Ecto neural progenitor cell (in vitro differentiated cells): ENCODE data around the gene FBLN7.

Experiments used
- DNase-seq: peaks from one replicate; pipeline ENCODE4 v3.0.0-alpha.2; 2018; ENCODE audit warnings: low spot score

The FBLN7 gene

GRCh38 chr2:112157472-112157871 lies 19.3 kb downstream of the FBLN7 start:
- no peak for DNase-seq

GRCh38 chr2:112159454-112159921 lies 21.3 kb downstream of the FBLN7 start:
- DNase-seq, result no peak

GRCh38 chr2:112160283-112161250 lies 22.4 kb downstream of the FBLN7 start:
- peak; percentile 30 for DNase-seq

- DNase-seq, result no peak
Measured at GRCh38 chr2:112161431-112162145, 23.4 kb downstream of the FBLN7 start.

GRCh38 chr2:112162341-112162740 lies 24.2 kb downstream of the FBLN7 start:
- DNase-seq, result peak; percentile 23

GRCh38 chr2:112162956-112163355 lies 24.8 kb downstream of the FBLN7 start:
- peak; percentile 29 for DNase-seq

GRCh38 chr2:112163541-112163981 lies 25.4 kb downstream of the FBLN7 start:
- DNase-seq, result peak; percentile 32

GRCh38 chr2:112164876-112165275 lies 26.7 kb downstream of the FBLN7 start:
- no peak for DNase-seq

- no peak for DNase-seq
Measured at GRCh38 chr2:112165296-112165695, 27.1 kb downstream of the FBLN7 start.

- DNase-seq, result no peak
Measured at GRCh38 chr2:112166806-112167499, 28.8 kb downstream of the FBLN7 start.

GRCh38 chr2:112168422-112169124 lies 30.4 kb downstream of the FBLN7 start:
- DNase-seq, result no peak

- no peak for DNase-seq
Measured at GRCh38 chr2:112170495-112170894, 32.3 kb downstream of the FBLN7 start.

- DNase-seq, result no peak
Measured at GRCh38 chr2:112173646-112174319, 35.6 kb downstream of the FBLN7 start.

- DNase-seq, result no peak
Measured at GRCh38 chr2:112174383-112174782, 36.2 kb downstream of the FBLN7 start.

GRCh38 chr2:112175333-112175732 lies 37.1 kb downstream of the FBLN7 start:
- no peak for DNase-seq

- DNase-seq, result no peak
Measured at GRCh38 chr2:112175958-112176573, 37.9 kb downstream of the FBLN7 start.

GRCh38 chr2:112181571-112182290 lies 43.5 kb downstream of the FBLN7 start:
- peak; percentile 58 for DNase-seq

- no peak for DNase-seq
Measured at GRCh38 chr2:112182581-112183034, 44.4 kb downstream of the FBLN7 start.

GRCh38 chr2:112183327-112184025 lies 45.3 kb downstream of the FBLN7 start:
- DNase-seq, result no peak
